ENCODE measurements around the gene DUSP7.

DNA sequence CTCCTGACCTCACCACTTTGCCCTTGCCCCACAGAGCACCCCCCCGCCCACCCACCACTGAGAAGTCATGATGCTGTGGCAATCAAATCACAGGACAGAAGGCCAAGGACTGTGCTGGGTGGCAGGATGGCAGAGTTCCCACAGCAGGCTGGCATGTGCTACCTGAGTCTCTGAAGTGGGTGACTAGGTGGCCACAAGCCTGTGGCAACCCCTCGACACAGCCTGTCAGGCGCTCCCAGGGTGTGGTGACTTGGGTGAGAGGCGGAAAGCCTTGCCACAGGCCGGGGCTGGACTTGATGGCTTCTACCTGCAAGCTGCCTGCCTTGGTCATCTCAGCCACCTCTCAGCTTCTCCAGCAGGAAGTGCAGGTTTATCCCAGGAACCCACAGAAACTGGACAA lies 15.6 kb upstream of the DUSP7 start:
- no peak for TF ChIP-seq CTCF (IDR thresholded peaks at IDR 0.05; ENCODE audit: extremely low read depth in 1 of 2, insufficient read depth in 1 of 2, low read depth in 1 of 2, low read length in 2 of 2)
- no peak for TF ChIP-seq POLR2A (IDR thresholded peaks at IDR 0.05; ENCODE audit: low read depth, low read length)
- TF ChIP-seq POLR2AphosphoS5 (IDR thresholded peaks at IDR 0.05; ENCODE audit: insufficient read depth, low read depth, low read length): no peak
- no peak for TF ChIP-seq MAX (IDR thresholded peaks at IDR 0.05; ENCODE audit: insufficient read depth, insufficient read length)
